NCI-H1436 (cell line): ENCODE results near the gene TMTC3.

Source experiments
- DNase-seq: peaks from one replicate; lab custom pipeline; 2025; lab: John Stamatoyannopoulos, UW

The TMTC3 gene

DNA sequence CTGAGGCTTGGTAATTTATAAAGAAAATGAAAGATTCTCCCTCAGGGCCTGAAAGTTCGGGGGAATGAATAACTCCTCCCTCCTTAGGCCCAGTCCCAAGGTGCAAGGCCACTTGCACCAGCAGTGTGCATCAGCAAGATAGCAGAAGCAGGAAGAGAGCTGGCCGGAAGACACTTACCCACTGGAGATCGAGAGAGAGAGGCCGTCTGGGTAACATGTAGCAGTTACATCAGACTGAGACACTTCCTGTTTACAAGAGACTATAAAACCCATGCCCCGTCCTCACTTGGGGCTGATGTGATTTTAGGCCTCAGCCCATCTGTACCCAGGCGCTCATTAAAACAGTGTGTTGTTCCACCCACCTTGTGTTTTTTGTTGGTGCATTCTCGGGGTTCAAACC, 85.2 kb downstream of the TMTC3 start:
- no peak for DNase-seq

DNA sequence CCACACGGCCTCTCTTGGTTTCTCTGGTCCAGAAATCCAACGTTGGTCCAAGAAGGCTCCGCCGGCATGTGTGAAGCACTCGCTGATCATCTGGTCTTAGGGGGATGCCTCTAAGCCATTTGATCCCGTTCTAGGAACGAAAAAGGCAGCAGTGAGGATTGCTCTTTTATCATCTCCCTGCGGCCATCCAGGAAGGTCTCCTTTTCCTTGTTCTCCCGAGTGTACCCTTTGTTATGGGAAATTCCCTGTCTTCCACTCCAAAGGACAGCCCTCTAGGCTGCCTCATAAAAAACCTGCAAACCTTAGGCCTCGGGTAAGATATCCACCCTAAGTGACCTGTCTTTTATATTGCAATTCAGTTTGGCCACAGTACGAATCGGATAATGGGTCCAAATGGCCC, 85.8 kb downstream of the TMTC3 start:
- no peak for DNase-seq

GRCh38 chr12:88228720-88229119, 86.6 kb downstream of the TMTC3 start:
- DNase-seq: no peak

DNA sequence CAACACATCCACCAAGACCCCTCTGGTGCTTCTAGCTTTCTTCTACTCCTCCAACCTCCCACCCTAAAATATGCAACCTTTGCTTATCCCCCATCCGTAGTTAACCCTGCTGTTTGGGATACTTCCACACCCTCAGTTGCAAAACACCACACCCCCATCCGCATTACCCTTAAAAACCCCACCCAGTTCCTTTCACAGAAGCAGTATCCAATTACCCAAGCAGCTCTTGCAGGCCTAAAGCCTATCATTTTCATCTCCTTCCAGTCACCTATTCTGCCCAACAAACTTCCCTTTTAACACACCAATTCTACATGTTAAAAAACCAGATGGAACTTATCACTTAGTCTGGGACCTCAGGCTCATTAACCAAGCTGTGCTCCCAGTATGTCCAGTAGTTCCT, 88.2 kb downstream of the TMTC3 start:
- no peak for DNase-seq

- DNase-seq: no peak
Measured at GRCh38 chr12:88235183-88235833, 93.2 kb downstream of the TMTC3 start.

DNA sequence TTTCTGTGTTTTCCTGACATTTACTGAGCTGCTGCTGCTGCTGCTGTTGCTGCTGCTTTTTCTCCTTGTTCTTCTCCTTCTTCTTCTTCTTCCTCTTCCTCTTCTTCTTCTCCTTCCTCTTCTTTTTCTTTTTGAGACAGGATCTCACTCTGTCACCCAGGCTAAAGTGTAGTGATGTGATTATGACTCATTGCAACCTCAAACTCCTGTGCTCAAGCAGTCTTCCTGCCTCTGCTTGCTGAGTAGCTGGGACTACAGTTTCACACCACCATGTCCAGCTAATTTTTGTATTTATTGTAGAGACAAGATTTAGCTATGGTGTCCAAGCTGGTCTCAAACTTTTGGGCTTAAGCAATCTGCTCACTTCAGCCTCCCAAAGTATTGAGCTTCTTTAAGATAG, 95.8 kb downstream of the TMTC3 start:
- DNase-seq: no peak

- DNase-seq: no peak
Measured at GRCh38 chr12:88238406-88238805, 96.3 kb downstream of the TMTC3 start.

GRCh38 chr12:88241862-88242570, 99.9 kb downstream of the TMTC3 start:
- DNase-seq: no peak

DNA sequence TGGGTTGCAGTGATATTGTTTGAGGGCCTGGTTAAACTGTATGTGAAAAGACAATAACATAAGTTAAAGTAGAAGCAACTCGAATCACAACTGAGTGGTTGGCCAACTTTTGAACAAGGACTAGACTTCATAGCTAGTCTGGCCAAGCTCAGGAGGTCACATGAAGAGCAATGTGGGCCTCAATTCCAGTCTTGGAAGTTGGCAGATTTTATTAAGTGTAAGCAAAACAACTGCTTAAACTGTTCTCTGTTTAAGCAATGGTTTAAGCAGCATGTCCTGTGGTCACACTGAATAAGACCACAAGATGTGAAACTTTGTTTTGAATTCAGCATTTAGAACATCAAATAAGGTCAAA, 100.4 kb downstream of the TMTC3 start:
- DNase-seq: no peak

DNA sequence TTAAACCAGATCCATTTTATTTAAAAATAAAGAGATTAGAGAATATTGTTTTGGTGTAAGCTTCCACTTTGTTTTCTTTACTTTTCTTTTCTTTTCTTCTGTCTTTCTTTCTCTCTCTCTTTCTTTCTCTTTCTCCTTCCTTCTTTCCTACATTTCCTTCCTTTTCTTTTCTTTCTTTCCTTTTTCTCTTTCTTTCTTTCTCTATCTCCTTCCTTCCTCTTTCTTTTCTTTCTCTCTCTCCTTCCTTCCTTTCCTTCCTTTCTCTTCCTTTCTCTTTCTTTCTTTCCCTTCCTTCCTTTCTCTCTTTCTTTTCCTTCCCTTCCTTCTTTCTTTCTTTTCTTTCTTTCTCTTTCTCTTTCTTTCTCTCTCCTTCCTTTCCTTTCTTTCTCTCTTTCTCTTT, 100.8 kb downstream of the TMTC3 start:
- no peak for DNase-seq

- DNase-seq: no peak
Measured at GRCh38 chr12:88243982-88244381, 101.9 kb downstream of the TMTC3 start.

DNA sequence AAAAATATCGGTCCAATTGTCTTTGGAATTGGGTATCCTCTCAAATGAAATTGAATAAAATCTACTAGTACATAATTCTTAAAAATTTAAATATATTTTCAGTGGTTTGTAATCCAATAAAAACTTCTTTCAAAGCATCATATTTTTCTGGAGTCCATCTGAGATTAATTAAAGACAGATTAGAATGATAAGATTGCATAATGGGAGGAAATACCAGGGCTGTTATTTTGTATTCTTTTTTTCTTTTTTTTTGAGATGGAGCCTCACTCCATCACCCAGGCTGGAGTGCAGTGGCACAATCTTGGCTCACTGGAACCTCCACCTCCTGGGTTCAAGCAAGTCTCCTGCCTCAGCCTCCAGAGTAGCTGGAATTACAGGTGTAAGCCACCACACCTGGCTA, 103.8 kb downstream of the TMTC3 start:
- no peak for DNase-seq

- DNase-seq: no peak
Measured at GRCh38 chr12:88247241-88247643, 105.1 kb downstream of the TMTC3 start.

- DNase-seq: no peak
Measured at GRCh38 chr12:88248606-88249005, 106.5 kb downstream of the TMTC3 start.
